Mucosa of stomach (tissue), 1 donor: ENCODE results near the gene SLC2A1.
"Not testable (repeated sequence)": the region's sequence is repeated elsewhere in the genome, so short reads cannot be mapped to it uniquely, and the experiment has no call there.

Experiments
- H3K27me3 ChIP-seq: one replicate; pipeline ENCODE4 v1.7.0; 2013; ENCODE audit warnings: mild to moderate bottlenecking, low read length; ENCODE audit not compliant: control insufficient read depth, insufficient read depth
- H3K36me3 ChIP-seq: one replicate; pipeline ENCODE4 v1.7.0; 2013; ENCODE audit warnings: low read length; ENCODE audit not compliant: control insufficient read depth, insufficient read depth
- H3K4me1 ChIP-seq: one replicate; pipeline ENCODE4 v1.7.0; 2013; ENCODE audit warnings: mild to moderate bottlenecking, low read length; ENCODE audit not compliant: control insufficient read depth, insufficient read depth
- H3K4me3 ChIP-seq: one replicate; pipeline ENCODE4 v1.7.0; 2013; ENCODE audit warnings: low read length
- H3K9ac ChIP-seq: one replicate; pipeline ENCODE4 v1.7.0; 2013; ENCODE audit warnings: mild to moderate bottlenecking, low read length, moderate library complexity
- H3K9me3 ChIP-seq: one replicate; pipeline ENCODE4 v1.7.0; 2013; ENCODE audit warnings: mild to moderate bottlenecking, low read length, moderate library complexity; ENCODE audit not compliant: control insufficient read depth
- donor health status: Pancreatic carcinoma.

Gene SLC2A1

DNA sequence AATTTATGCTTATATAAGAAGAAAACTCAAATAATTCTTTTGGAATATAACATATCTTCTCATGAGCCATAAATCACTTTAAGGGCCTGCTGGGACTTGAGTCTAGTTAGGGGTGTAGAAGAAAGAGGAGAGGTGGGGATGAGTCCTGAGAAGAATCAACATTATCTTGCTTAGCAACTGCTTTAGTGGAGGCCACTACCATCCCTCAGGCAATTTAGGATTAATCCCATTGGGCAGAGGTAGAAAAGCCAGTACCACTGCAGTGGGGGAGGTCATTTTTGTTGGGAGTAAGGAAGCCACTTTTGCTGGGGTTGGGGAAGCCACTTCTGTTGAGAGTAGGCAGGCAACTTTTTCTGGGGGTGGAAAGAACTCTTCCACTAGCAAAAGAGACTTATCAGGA lies 47.7 kb downstream of the SLC2A1 start:
- Histone ChIP-seq H3K9ac (no peak overlapping the region), H3K4me1 (no peaks in the 10 kb centered on the region), H3K27me3 (no peaks in the 10 kb centered on the region), H3K9me3 (no peaks in the 10 kb centered on the region), H3K36me3 (no peaks in the 10 kb centered on the region), H3K4me3 (no peak overlapping the region)

DNA sequence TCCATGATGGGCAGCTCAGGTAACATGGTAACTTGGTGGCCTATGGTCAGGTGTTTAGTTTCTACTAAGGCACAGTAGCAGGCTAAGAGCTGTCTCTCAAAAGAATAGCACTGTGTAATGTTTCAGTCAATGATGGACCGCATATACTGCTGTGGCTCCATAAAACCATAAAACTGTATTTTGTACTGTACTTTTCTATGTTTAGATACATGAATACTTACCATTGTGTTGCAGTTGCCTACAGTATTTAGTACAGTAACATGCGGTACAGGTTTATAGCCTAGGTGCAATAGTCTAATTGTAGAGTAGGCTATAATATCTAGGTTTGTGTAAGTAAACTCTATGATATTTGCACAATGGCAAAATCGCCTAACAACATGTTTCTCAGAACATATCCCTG lies 50.6 kb downstream of the SLC2A1 start:
- Histone ChIP-seq H3K36me3 (no peaks in the 10 kb centered on the region), H3K4me3 (no peak overlapping the region), H3K27me3 (no peaks in the 10 kb centered on the region), H3K4me1 (no peaks in the 10 kb centered on the region), H3K9ac (no peak overlapping the region), H3K9me3 (no peaks in the 10 kb centered on the region)

DNA sequence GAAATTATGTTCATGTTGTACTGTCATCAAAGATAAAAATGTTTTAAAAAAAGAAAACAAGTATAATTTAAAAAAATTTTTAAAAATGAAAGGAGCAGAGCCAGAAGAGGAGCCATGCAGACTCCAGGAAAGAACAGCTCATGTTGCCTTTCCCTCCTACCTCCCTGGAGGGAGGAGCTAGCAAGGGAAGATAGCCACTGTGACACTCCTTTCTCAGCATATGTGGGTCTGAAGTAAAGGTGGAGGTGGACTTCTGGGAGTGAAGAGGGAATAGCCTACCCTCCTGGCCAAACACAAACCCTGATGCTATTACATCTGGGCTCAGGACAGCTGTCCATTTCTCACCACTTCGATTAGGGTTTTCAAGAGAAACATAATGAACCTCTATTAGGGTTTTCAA lies 54.2 kb downstream of the SLC2A1 start:
- Histone ChIP-seq H3K9ac (no peak overlapping the region), H3K4me1 (no peaks in the 10 kb centered on the region), H3K36me3 (no peaks in the 10 kb centered on the region), H3K9me3 (no peaks in the 10 kb centered on the region), H3K4me3 (no peak overlapping the region), H3K27me3 (no peaks in the 10 kb centered on the region)

DNA sequence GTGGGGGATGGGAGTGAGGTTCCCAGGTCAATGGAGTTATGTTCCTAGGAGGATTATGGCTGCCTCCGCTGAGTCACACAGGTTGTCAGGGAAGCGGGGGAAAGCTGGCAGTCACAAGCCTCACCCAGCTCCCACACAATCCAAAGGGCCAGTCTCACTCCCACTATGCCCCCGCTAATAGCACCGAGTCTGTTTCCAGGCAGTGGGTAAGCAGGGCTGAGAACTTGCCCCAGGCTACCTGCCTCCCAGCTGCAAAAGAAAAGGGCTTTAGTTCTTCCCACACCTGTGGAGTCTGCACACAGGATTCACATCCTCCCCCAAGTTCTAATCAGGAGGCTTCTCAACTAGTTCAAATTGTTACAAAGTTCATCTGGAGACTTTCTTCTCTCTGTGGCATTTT lies 58.7 kb downstream of the SLC2A1 start:
- H3K4me3 ChIP-seq, H3K4me1 ChIP-seq, H3K9ac ChIP-seq, H3K9me3 ChIP-seq, H3K36me3 ChIP-seq, H3K27me3 ChIP-seq: not testable (repeated sequence)

DNA sequence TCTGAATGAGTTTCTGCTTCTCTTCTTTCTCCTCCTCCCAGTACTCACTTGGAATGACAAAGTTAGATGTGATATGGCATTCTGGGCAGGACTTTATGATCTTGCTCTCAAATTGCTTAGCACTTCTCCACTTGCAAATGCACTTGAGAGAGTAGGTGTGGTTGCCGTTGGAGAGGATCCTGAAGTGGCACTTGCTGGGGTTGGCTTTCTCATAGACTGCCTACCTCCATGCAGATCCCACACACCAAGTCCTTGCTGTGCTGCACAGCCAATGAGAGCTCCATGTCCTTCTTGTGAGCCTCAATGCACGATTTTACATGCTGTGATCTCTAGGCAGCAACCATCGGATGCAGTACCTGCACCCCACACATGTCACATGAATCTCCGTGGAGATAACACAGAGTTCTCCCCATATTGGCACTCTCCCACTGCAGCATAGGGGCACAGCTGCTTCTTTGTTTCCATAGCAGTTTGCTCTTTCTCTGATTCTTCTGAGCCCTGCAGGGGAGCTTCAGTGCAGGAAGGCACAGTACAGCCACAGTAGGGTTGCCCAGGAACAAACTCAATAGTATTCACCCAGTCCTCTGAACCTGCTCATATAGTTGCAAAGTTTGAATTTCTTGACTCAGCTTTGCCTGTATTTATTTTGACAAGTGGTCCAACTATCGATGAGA lies 67.1 kb downstream of the SLC2A1 start:
- peaks cover 3% of the 10 kb centered on the region for H3K27me3 ChIP-seq
- H3K9me3 ChIP-seq = no peaks in the 10 kb centered on the region
- no peaks in the 10 kb centered on the region for H3K36me3 ChIP-seq
- no peaks in the 10 kb centered on the region for H3K4me1 ChIP-seq
- H3K9ac ChIP-seq = no peak overlapping the region
- no peak overlapping the region for H3K4me3 ChIP-seq

DNA sequence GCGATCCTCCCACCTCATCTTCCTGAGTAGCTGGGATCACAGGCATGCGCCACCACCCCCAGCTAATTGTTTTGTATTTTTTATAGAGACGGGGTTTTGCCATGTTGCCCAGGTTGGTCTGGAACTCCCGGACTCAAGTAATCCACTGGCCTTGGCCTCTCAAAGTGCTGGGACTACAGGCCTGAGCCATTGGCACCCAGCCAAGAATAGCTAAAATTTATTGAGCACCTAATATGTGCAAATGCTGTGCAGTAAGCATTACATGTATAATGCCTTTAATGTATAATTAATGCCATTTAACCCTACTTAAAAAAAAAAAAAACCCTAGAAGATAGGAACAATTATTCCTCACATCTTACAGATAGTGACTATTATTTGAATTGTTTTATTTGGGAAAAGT lies 69.4 kb downstream of the SLC2A1 start:
- no peak overlapping the region for H3K9ac ChIP-seq
- H3K4me1 ChIP-seq = no peaks in the 10 kb centered on the region

DNA sequence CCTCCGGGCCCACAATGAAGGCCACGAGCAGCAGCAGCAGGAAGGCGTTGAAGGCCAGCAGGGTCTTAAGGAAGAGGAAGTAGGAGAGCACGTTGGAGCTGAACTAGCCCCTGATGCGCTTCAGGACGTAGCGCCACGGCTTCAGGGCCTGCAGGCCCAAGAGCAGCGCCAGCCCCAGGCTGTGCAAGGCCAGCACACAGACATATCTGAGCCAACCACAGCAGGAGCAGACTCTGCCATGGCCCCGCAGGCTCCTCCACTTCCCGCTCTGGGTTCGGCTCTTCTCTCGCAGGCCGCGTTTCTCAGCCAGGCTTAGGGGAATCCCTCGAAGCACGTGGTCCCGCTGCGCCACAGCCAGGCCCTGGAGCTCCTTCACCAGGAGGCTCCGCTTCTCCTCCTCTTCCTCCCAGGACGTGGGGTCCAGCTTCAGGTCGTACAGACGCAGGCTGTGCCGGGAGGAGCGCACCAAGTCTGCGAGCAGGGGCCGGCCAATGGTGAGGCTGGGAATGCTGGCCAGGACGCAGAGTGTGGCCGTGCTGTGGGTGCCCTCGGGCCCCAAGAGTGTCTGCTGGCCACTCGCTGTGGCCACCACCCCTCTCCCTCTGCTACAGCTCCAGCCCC lies 70.5 kb downstream of the SLC2A1 start:
- H3K9ac ChIP-seq = no peak overlapping the region
- no peak overlapping the region for H3K4me3 ChIP-seq

More for the DNA sequence above, 69.4 kb downstream of the SLC2A1 start:
- H3K4me3 ChIP-seq = no peak overlapping the region
- H3K27me3 ChIP-seq = peaks cover 3% of the 10 kb centered on the region
- H3K36me3 ChIP-seq = no peaks in the 10 kb centered on the region
- H3K9me3 ChIP-seq = no peaks in the 10 kb centered on the region

DNA sequence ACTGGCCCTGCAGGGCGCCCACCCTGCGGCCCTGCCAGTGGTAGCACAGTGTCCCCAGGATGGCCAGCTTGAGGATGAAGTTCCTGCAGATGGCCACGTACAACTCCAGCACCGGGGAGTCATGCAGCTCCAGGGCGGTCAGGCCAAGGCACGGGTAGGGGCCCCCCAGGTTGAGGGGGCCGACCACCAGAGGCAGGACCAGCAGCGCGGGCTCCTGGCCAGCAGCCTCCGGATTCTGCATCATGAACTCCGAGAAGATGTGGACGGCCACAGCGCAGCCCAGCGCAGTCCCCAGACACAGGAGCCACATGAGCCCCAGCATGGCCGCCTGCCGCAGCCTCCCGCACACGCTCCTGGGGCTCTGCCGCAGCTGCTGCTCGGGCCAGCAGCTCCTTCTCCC lies 71.3 kb downstream of the SLC2A1 start:
- H3K36me3 ChIP-seq = no peaks in the 10 kb centered on the region
- no peaks in the 10 kb centered on the region for H3K27me3 ChIP-seq
- H3K4me1 ChIP-seq = no peaks in the 10 kb centered on the region
- no peak overlapping the region for H3K4me3 ChIP-seq
- no peak overlapping the region for H3K9ac ChIP-seq
- no peaks in the 10 kb centered on the region for H3K9me3 ChIP-seq

More for the DNA sequence above, 70.5 kb downstream of the SLC2A1 start:
- Histone ChIP-seq H3K36me3 (no peaks in the 10 kb centered on the region), H3K27me3 (peaks cover 3% of the 10 kb centered on the region), H3K4me1 (no peaks in the 10 kb centered on the region), H3K9me3 (no peaks in the 10 kb centered on the region)

DNA sequence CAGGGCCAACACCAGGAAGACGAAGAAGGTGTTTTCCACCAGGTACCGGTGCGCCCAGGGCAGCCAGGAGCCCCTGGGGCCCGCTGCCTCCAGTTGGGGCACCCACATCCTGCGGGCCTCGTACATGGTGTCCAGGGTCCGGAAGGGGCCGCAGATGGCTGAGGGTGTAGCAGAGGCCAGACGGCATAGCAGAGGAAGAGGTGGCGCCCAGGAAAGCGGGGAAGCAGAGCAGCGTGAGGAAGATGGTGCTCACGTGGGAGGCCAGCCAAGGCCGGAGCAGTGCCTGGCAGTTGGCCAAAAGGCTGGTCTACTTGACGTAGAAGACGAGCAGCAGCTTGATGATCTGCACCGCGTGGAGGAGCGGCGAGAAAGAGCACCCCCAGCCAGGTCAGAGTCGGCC lies 71.9 kb downstream of the SLC2A1 start:
- H3K4me1 ChIP-seq = no peaks in the 10 kb centered on the region
- no peak overlapping the region for H3K9ac ChIP-seq
- H3K36me3 ChIP-seq = no peaks in the 10 kb centered on the region
- no peaks in the 10 kb centered on the region for H3K9me3 ChIP-seq
- no peaks in the 10 kb centered on the region for H3K27me3 ChIP-seq
- H3K4me3 ChIP-seq = no peak overlapping the region

DNA sequence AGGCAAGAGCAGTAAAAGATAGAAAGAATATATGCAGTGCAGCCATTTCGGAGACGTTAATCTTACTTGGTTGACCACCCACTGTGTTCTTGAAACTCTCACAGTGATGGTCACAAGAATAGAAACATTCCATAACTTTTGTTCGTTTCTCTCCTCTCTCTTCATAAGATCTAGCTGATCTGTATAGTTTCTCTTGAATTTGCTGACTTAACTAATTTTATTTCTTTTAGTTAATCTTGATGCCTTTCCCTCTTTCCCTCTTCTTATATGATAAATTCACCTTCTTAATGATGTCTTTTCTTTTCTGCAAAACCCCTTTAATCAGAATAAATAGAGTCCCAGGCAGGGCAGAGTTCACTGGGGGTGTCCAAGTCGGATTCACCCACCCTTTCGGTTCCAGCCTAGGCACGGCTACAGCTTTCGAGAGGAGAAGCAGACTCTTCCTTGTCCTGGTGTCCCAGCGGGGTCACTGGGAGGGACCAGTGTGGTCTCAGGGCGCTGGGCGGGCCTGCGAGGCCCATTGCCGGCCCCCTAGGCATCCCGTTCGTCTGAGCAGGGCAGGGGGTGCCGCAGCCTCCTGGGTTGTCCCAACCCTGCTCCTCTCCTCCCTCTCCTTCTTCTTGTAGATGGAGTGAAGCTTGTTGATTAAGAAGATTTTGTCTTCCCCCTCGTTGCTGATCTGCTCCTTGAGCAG lies 72.5 kb downstream of the SLC2A1 start:
- H3K4me1 ChIP-seq = no peaks in the 10 kb centered on the region
- H3K36me3 ChIP-seq = no peaks in the 10 kb centered on the region
- no peaks in the 10 kb centered on the region for H3K9me3 ChIP-seq
- no peaks in the 10 kb centered on the region for H3K27me3 ChIP-seq
- no peak overlapping the region for H3K9ac ChIP-seq
- H3K4me3 ChIP-seq = no peak overlapping the region

DNA sequence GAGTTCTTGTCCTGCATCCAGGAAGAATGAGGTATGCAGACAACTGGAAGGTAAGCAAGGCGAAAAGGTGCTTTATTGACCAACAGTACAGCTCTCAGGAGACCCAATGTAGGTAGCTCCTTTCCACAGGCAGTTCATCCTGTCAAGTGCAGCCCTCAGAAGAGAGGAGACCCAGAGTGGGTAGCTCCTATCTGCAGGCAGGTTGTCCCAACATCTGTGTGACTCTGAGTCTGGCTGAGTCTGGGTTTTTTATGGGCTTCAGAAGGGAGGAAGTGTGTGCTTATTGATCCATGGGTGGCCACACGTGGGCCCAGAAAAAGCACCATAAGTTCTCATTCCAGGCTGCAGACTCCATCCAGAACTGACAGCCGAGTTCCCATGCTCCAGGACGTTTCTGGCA lies 78.3 kb downstream of the SLC2A1 start:
- Histone ChIP-seq H3K4me3 (no peak overlapping the region), H3K4me1 (no peaks in the 10 kb centered on the region)

DNA sequence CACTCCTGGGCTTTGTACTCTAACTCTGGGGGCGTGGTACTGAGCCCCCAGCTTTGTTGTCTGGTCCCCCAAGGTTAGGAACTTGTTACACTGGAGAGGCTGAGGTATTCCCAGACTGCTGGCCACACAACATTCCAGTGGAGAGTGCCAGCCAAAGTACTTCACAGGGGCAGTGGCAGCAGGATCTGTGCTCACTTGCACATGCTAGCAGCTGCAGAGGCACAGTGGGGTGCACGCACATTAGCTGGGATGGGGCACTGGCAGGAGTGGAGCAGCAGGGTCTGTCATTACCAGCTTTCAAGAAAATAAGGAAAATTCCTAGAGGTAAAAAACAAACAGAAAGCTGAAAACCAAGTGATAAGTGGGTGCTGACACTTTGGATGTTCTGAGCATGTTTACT lies 81.3 kb downstream of the SLC2A1 start:
- Histone ChIP-seq H3K27me3 (peaks cover 6% of the 10 kb centered on the region), H3K4me1 (no peaks in the 10 kb centered on the region), H3K36me3 (no peaks in the 10 kb centered on the region), H3K4me3 (no peak overlapping the region), H3K9ac (no peak overlapping the region), H3K9me3 (no peaks in the 10 kb centered on the region)

More for the DNA sequence above, 78.3 kb downstream of the SLC2A1 start:
- Histone ChIP-seq H3K9ac (no peak overlapping the region), H3K36me3 (no peaks in the 10 kb centered on the region), H3K9me3 (no peaks in the 10 kb centered on the region), H3K27me3 (peaks cover 6% of the 10 kb centered on the region)
